K562 (cell line): ENCODE results near the gene TAF10. TPM values are rescaled to one million over a fixed set of nuclear protein-coding genes. Genes with fewer than 3 reads are reported as not detected.
A peak's percentile ranks its signal among the peaks of the same experiment; 100 is the strongest.

Experiments used
- CUX1 ChIP-seq: fragments of 200-800 bp; sonication (Bioruptor generic); IDR thresholded peaks from 2 replicates; pipeline ENCODE4 v1.6.1; 2016; ENCODE audit warnings: missing genetic modification characterization, missing compliant biosample characterization
- ETS2 ChIP-seq: IDR thresholded peaks from 2 replicates; pipeline ENCODE4 v1.6.1; 2016; ENCODE audit warnings: borderline replicate concordance, missing genetic modification characterization, mild to moderate bottlenecking, moderate library complexity, missing compliant biosample characterization; ENCODE audit not compliant: poor library complexity, severe bottlenecking
- KDM2B ChIP-seq: fragments of 250-450 bp; sonication (Bioruptor Pico); IDR thresholded peaks from 2 replicates; pipeline ENCODE4 v1.8.0; 2021; ENCODE audit warnings: mild to moderate bottlenecking, moderate library complexity
- NFIX ChIP-seq: fragments of 250-450 bp; sonication (Bioruptor Pico); IDR thresholded peaks from 2 replicates; pipeline ENCODE4 v1.4.0; 2020; ENCODE audit warnings: low read depth, mild to moderate bottlenecking, moderate library complexity
- NR4A1 ChIP-seq, 2 experiments: fragments of 250-450 bp in 1 of 2; fragments of 450-650 bp in 1 of 2; sonication (Bioruptor Pico) in 1 of 2; IDR thresholded peaks; 2 replicates each; pipeline versions ENCODE4 v1.4.0 to v1.6.1; 2016 to 2020; ENCODE audit warnings: mild to moderate bottlenecking in 2 of 2, missing compliant biosample characterization in 1 of 2, missing genetic modification characterization in 1 of 2, moderate library complexity in 1 of 2
- NRF1 ChIP-seq, 2 experiments: fragments of 450-650 bp; IDR thresholded peaks in 1 of 2; conservative IDR thresholded peaks in 1 of 2; 2 replicates each; pipeline ENCODE4 v1.6.1; 2014; ENCODE audit warnings: mild to moderate bottlenecking in 2 of 2
- PCBP1 ChIP-seq: fragments of 200-400 bp; formaldehyde crosslinking; IDR thresholded peaks from 2 replicates; pipeline ENCODE4 v1.6.1; 2018; ENCODE audit warnings: mild to moderate bottlenecking, low read depth, low read length; ENCODE audit not compliant: poor library complexity, severe bottlenecking
- PCBP2 ChIP-seq: fragments of 200-400 bp; formaldehyde crosslinking; IDR thresholded peaks from 2 replicates; pipeline ENCODE4 v1.6.1; 2018; ENCODE audit warnings: low read length, low read depth, mild to moderate bottlenecking, moderate library complexity; ENCODE audit not compliant: poor library complexity, severe bottlenecking
- TAL1 ChIP-seq: fragments of 450-650 bp; IDR thresholded peaks from 2 replicates; pipeline ENCODE4 v1.6.1; 2016; ENCODE audit warnings: mild to moderate bottlenecking
- TEAD2 ChIP-seq: fragments of 450-650 bp; IDR thresholded peaks from 2 replicates; pipeline ENCODE4 v1.6.1; 2016; ENCODE audit warnings: missing genetic modification characterization, control low read depth, missing compliant biosample characterization
- TRIM25 ChIP-seq: fragments of 450-650 bp; IDR thresholded peaks from 2 replicates; pipeline ENCODE4 v1.7.0; 2016; ENCODE audit warnings: borderline replicate concordance
- ZBTB8A ChIP-seq: fragments of 450-650 bp; IDR thresholded peaks from 2 replicates; pipeline ENCODE4 v1.6.1; 2018; ENCODE audit warnings: mild to moderate bottlenecking, moderate library complexity; ENCODE audit not compliant: partially characterized antibody
- ZBTB9 ChIP-seq: fragments of 450-650 bp; formaldehyde crosslinking; IDR thresholded peaks from 2 replicates; pipeline ENCODE4 v1.4.0; 2020; ENCODE audit warnings: mild to moderate bottlenecking, moderate library complexity
- ZNF280A ChIP-seq: fragments of 450-650 bp; IDR thresholded peaks from 2 replicates; pipeline ENCODE4 v1.6.1; 2018; ENCODE audit warnings: mild to moderate bottlenecking, low read depth; ENCODE audit not compliant: partially characterized antibody
- ZNF3 ChIP-seq: fragments of 250-450 bp; sonication (Bioruptor Pico); IDR thresholded peaks from 2 replicates; pipeline ENCODE4 v1.5.0; 2021; ENCODE audit warnings: mild to moderate bottlenecking, moderate library complexity
- ZNF57 ChIP-seq: fragments of 450-650 bp; formaldehyde crosslinking; IDR thresholded peaks from 2 replicates; pipeline ENCODE4 v1.4.0; 2020; ENCODE audit warnings: mild to moderate bottlenecking, moderate library complexity
- ZNF75A ChIP-seq: fragments of 450-650 bp; formaldehyde crosslinking; IDR thresholded peaks from 2 replicates; pipeline ENCODE4 v1.4.0; 2020; ENCODE audit warnings: mild to moderate bottlenecking
- polyA plus RNA-seq, 8 experiments: library from polyadenylated mRNA; depleted of rRNA in 4 of 8; stranded (reverse) in 5 of 8; unstranded in 3 of 8; fragments of >200 nt; fragmentation: Nextera tagmentation in 2 of 8; fragmentation: Illumina TruSeq in 1 of 8; extraction: Ambion mirVana in 2 of 8; extraction: Trizol in 1 of 8; gene quantifications; 2 replicates each; pipeline versions ENCODE4 v1.2.1 to v1.2.3, GENCODE V29; 2011 to 2014; ENCODE audit warnings: inconsistent platforms in 1 of 8, missing spikeins in 1 of 8
- total RNA-seq, 7 experiments: library from RNA; depleted of rRNA in 6 of 7; stranded (reverse); fragments of >200 nt in 6 of 7; fragmentation: Illumina TruSeq in 2 of 7; extraction: Trizol in 2 of 7; gene quantifications; 2 replicates each; pipeline versions ENCODE4 v1.2.1 to v1.2.3, GENCODE V29; 2011 to 2021; ENCODE audit warnings: low replicate concordance in 1 of 7

Gene TAF10
- total and polyA plus RNA-seq, 9 of the 15 experiments (the other 6 are each of a cell fraction or from before 2014, with no cell fraction given) = 19.5 to 197 (median 121) TPM

- TF ChIP-seq ZBTB9 (CRISPR knock-in tag) = no peak
- no peak for TF ChIP-seq CUX1 (CRISPR knock-in tag)
- no peak for TF ChIP-seq ZNF3
- no peak for TF ChIP-seq TEAD2
- no peak for TF ChIP-seq TRIM25
- no peak for TF ChIP-seq ZNF280A
- peak; percentile 33 to 36; a peak in 2 of 4 replicates for TF ChIP-seq NRF1 (conservative IDR thresholded peaks at IDR 0.05 in 1 of 2, IDR thresholded peaks at IDR 0.05 in 1 of 2)
- TF ChIP-seq ETS2 (tag) = no peak
- TF ChIP-seq PCBP1 = no peak
- TF ChIP-seq ZNF57 (CRISPR knock-in tag) = no peak
- no peak for TF ChIP-seq PCBP2
- TF ChIP-seq ZBTB8A = no peak
- no peak for TF ChIP-seq NFIX (CRISPR knock-in tag)
- no peak for TF ChIP-seq NR4A1 (CRISPR knock-in tag; IDR thresholded peaks at IDR 0.05)
- no peak for TF ChIP-seq NR4A1 (tag; IDR thresholded peaks at IDR 0.05)
- TF ChIP-seq TAL1 = peak; percentile 57
- TF ChIP-seq ZNF75A (CRISPR knock-in tag) = no peak
- TF ChIP-seq KDM2B = no peak
Measured at GRCh38 chr11:6650980-6651379, 39.0 kb upstream of the TAF10 start (continued).
